IMR-90 (cell line): ENCODE data around the gene TGM2. TPM values are rescaled to one million over a fixed set of nuclear protein-coding genes. Genes with fewer than 3 reads are reported as not detected.

ENCODE experiments used
- ATAC-seq: fragments of 200-7000 bp; cut with Tn5 transposase; 2 replicates; pipeline ENCODE4 v1.9.1; 2020; ENCODE audit warnings: low read depth, mild to moderate bottlenecking, moderate library complexity
- BruUV-seq: library from RNA; stranded (reverse); fragments of 400-500 nt; replicated peaks from 2 replicates; lab custom pipeline; 2021; lab: Mats Ljungman, UMichigan
- CTCF ChIA-PET: fragments of 300-600 bp; formaldehyde crosslinking; extraction: SDS; loops from one replicate; lab custom pipeline; 2021; ENCODE audit warnings: antibody characterized with exemption; lab: Yijun Ruan, JAX
- POLR2A ChIA-PET: fragments of 300-600 bp; sonication (Branson Sonifier 250); formaldehyde crosslinking; loops from one replicate; lab custom pipeline; 2022; ENCODE audit warnings: antibody characterized with exemption; ENCODE audit not compliant: unreplicated experiment; lab: Charles Lee
- DNase-seq: peaks from one replicate; pipeline ENCODE4 v3.0.0; 2013
- H2AFZ ChIP-seq: replicated peaks from 2 replicates; pipeline ENCODE3; 2013; ENCODE audit warnings: low read length, mild to moderate bottlenecking; ENCODE audit not compliant: poor library complexity
- H2AK5ac ChIP-seq: 2 replicates; pipeline ENCODE4 v1.6.1; 2013; ENCODE audit warnings: low read depth, low read length, inconsistent platforms
- H2AK9ac ChIP-seq: replicated peaks from 2 replicates; pipeline ENCODE3; 2013; ENCODE audit warnings: mild to moderate bottlenecking, low read depth, low read length, moderate library complexity; ENCODE audit not compliant: poor library complexity
- H2BK120ac ChIP-seq: 2 replicates; pipeline ENCODE4 v1.6.1; 2013; ENCODE audit warnings: low read depth, low read length, inconsistent platforms
- H2BK15ac ChIP-seq: 3 replicates; pipeline ENCODE4 v1.6.1; 2013; ENCODE audit warnings: low read depth, low read length, inconsistent platforms
- H2BK20ac ChIP-seq: 2 replicates; pipeline ENCODE4 v1.6.1; 2013; ENCODE audit warnings: low read depth, mild to moderate bottlenecking, inconsistent platforms, low read length, moderate library complexity
- H2BK5ac ChIP-seq: 2 replicates; pipeline ENCODE4 v1.6.1; 2013; ENCODE audit warnings: mild to moderate bottlenecking, low read depth, low read length, inconsistent platforms; ENCODE audit not compliant: poor library complexity, severe bottlenecking
- H3K14ac ChIP-seq: replicated peaks from 2 replicates; pipeline ENCODE4 v1.6.1; 2013; ENCODE audit warnings: low read depth, low read length, inconsistent platforms
- H3K18ac ChIP-seq: 2 replicates; pipeline ENCODE4 v1.6.1; 2013; ENCODE audit warnings: low read depth, low read length, control low read depth
- H3K23ac ChIP-seq: 2 replicates; pipeline ENCODE4 v1.6.1; 2013; ENCODE audit warnings: low read depth, low read length, inconsistent platforms
- H3K27ac ChIP-seq: 2 replicates; pipeline ENCODE4 v1.5.1; 2013; ENCODE audit warnings: mild to moderate bottlenecking, control low read depth, low read length; ENCODE audit not compliant: insufficient read depth
- H3K27me3 ChIP-seq: 2 replicates; pipeline ENCODE4 v1.6.1; 2013; ENCODE audit warnings: low read length; ENCODE audit not compliant: control insufficient read depth, insufficient read depth
- H3K36me3 ChIP-seq: 2 replicates; pipeline ENCODE4 v1.6.1; 2013; ENCODE audit warnings: low read length, mixed read lengths; ENCODE audit not compliant: control insufficient read depth, insufficient read depth
- H3K4ac ChIP-seq: 2 replicates; pipeline ENCODE4 v1.6.1; 2013; ENCODE audit warnings: low read depth, low read length, inconsistent platforms
- H3K4me1 ChIP-seq: 2 replicates; pipeline ENCODE4 v1.6.1; 2013; ENCODE audit warnings: low read length, mixed read lengths; ENCODE audit not compliant: control insufficient read depth, insufficient read depth
- H3K4me2 ChIP-seq: 2 replicates; pipeline ENCODE4 v1.6.1; 2013; ENCODE audit warnings: low read depth, mild to moderate bottlenecking, control low read depth, low read length, moderate library complexity
- H3K4me3 ChIP-seq: 2 replicates; pipeline ENCODE4 v1.5.1; 2013; ENCODE audit warnings: low read depth, mild to moderate bottlenecking, control low read depth, low read length, moderate library complexity; ENCODE audit not compliant: insufficient read depth
- H3K56ac ChIP-seq: 2 replicates; pipeline ENCODE4 v1.6.1; 2013; ENCODE audit warnings: low read length, inconsistent platforms; ENCODE audit not compliant: insufficient read depth; ENCODE audit errors: extremely low read depth
- H3K79me1 ChIP-seq, 2 experiments: 2 replicates each; pipeline ENCODE4 v1.6.1; 2013; ENCODE audit warnings: low read length in 2 of 2, inconsistent platforms in 1 of 2, low read depth in 1 of 2
- H3K9ac ChIP-seq: 2 replicates; pipeline ENCODE4 v1.6.1; 2013; ENCODE audit warnings: low read depth, low read length, control low read depth
- H3K9me1 ChIP-seq: 2 replicates; pipeline ENCODE4 v1.6.1; 2013; ENCODE audit warnings: low read length, inconsistent platforms; ENCODE audit not compliant: insufficient read depth
- H3K9me3 ChIP-seq: 2 replicates; pipeline ENCODE4 v1.6.1; 2013; ENCODE audit warnings: low read length; ENCODE audit not compliant: control insufficient read depth, insufficient read depth
- H4K20me1 ChIP-seq: 2 replicates; pipeline ENCODE4 v1.6.1; 2013; ENCODE audit warnings: low read length, inconsistent platforms; ENCODE audit not compliant: insufficient read depth
- H4K5ac ChIP-seq: 2 replicates; pipeline ENCODE4 v1.6.1; 2013; ENCODE audit warnings: mild to moderate bottlenecking, low read depth, low read length, control low read depth
- H4K8ac ChIP-seq, 2 experiments: 2 replicates each; pipeline ENCODE4 v1.6.1; 2013; ENCODE audit warnings: low read depth in 2 of 2, low read length in 2 of 2, control low read depth in 1 of 2, inconsistent platforms in 1 of 2
- H4K91ac ChIP-seq: 2 replicates; pipeline ENCODE4 v1.6.1; 2013; ENCODE audit warnings: low read depth, low read length, inconsistent platforms; ENCODE audit not compliant: insufficient read depth
- FOS ChIP-seq: fragments of 150-350 bp; IDR thresholded peaks from 2 replicates; pipeline ENCODE4 v1.6.1; 2016; ENCODE audit warnings: low read depth, low read length
- MAFK ChIP-seq: IDR thresholded peaks from 2 replicates; pipeline ENCODE4 v1.6.1; 2012; ENCODE audit warnings: low read depth, low read length, improper control_type of control experiment
- NFE2L2 ChIP-seq: fragments of 150-350 bp; IDR thresholded peaks from 2 replicates; pipeline ENCODE4 v1.6.1; 2016; ENCODE audit warnings: low read depth, mild to moderate bottlenecking, low read length
- RCOR1 ChIP-seq: IDR thresholded peaks from 2 replicates; pipeline ENCODE4 v1.6.1; 2012; ENCODE audit warnings: mild to moderate bottlenecking, low read length, improper control_type of control experiment; ENCODE audit not compliant: insufficient replicate concordance
- RFX5 ChIP-seq: IDR thresholded peaks from 2 replicates; pipeline ENCODE4 v1.8.0; 2012; ENCODE audit warnings: low read depth, mild to moderate bottlenecking, low read length, moderate library complexity
- SMC3 ChIP-seq: fragments of 150-350 bp; IDR thresholded peaks from 2 replicates; pipeline ENCODE4 v1.6.1; 2016; ENCODE audit warnings: low read depth, mild to moderate bottlenecking, antibody characterized with exemption, low read length, moderate library complexity
- WGBS, 2 experiments: methylation state at CpG; one replicate each; pipeline versions ENCODE4 v1.1.5 to v1.1.7; 2013; ENCODE audit warnings: missing lambda C conversion rate in 2 of 2; ENCODE audit not compliant: insufficient read length in 1 of 2; ENCODE audit errors: extremely low coverage in 2 of 2; 5-methylcytosine and 5-hydroxymethylcytosine counted together
- dilution Hi-C: fragments of 300-500 bp; cut with HindIII; formaldehyde crosslinking; loops from one replicate; pipeline ENCODE4 v1.14.3; 2018; ENCODE audit warnings: low sequenced_read_pairs; ENCODE audit not compliant: unreplicated experiment
- in situ Hi-C: fragments of 300-500 bp; cut with MboI; formaldehyde crosslinking; loops from 3 replicates; pipeline ENCODE4 v1.14.3; 2019; ENCODE audit warnings: low sequenced_read_pairs, inconsistent platforms, mixed read lengths
- intact Hi-C: fragments of 100-400 bp; cut with micrococcal nuclease; formaldehyde crosslinking; loops from 2 replicates; pipeline ENCODE4 v1.10.0; 2022
- polyA plus RNA-seq, 3 experiments: library from polyadenylated mRNA; depleted of rRNA; stranded (reverse); fragments of >200 nt; gene quantifications; 2 replicates each; pipeline ENCODE4 v1.2.3, GENCODE V29; 2012; ENCODE audit warnings: low replicate concordance in 1 of 3
- total RNA-seq: library from RNA; depleted of rRNA; stranded (reverse); fragments of >200 nt; gene quantifications from 2 replicates; pipeline ENCODE4 v1.2.3, GENCODE V29; 2012

The TGM2 gene
- total and polyA plus RNA-seq, 2 of the 4 experiments (the other 2 are of a cell fraction), result 239 to 268 TPM

DNA sequence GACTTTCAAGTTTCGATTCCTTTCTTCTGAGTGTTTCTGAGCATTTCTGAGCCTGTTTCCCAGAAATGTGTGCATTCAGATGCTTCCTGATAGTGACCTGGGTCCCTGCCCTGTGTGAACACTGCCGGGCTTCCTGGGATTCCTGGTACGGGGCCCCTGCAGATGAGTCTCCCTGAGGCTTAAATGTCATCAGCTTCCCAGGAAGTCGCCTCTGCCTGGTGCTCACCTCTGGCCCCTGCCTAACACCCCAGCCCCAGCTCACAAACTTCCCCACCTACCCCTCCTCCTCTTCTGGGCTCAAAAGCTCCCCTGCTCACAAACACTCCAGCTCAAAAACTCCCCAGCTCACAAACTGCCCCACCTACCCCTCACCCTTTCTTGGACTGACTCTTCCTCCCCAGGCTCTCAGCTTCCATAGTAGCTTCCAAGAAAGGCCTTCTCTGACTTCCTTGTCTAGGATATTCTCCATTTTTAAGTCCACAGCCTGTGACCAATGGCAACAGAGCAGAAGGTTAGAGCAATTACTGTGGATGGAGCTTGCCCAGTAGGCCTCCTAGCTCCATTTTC is 42.0 kb downstream of the TGM2 start:
- Histone ChIP-seq H3K27ac (peak overlapping the region; percentile 88), H3K9me1 (peaks cover 32% of the 10 kb centered on the region), H2BK120ac (peak overlapping the region; percentile 98), H3K79me1 (peaks cover 0 to 8% of the 10 kb centered on the region in 2 experiments; a peak in 1 of 4 replicates), H2BK5ac (peak overlapping the region; percentile 94), H3K4ac (peak overlapping the region; percentile 96), H4K20me1 (no peaks in the 10 kb centered on the region; the same call in 1 of the 2 replicates), H3K9me3 (no peaks in the 10 kb centered on the region), H2AK9ac (peak overlapping the region; percentile 80), H2AK5ac (peak overlapping the region; percentile 97), H3K18ac (peak overlapping the region; percentile 92), H4K5ac (peak overlapping the region; percentile 67), H2BK15ac (peak overlapping the region; percentile 94; the same call in 2 of the 3 replicates), H2AFZ (peak overlapping the region; percentile 90), H3K14ac (peak overlapping the region; percentile 96), H3K56ac (peak overlapping the region; percentile 85), H3K23ac (peak overlapping the region; percentile 72), H3K4me3 (no peak overlapping the region), H4K8ac (peak overlapping the region; percentile 77 to 93), H4K91ac (peak overlapping the region; percentile 93), H3K4me1 (peaks cover 32% of the 10 kb centered on the region), H3K4me2 (peak overlapping the region; percentile 49), H3K27me3 (no peaks in the 10 kb centered on the region), H3K9ac (peak overlapping the region; percentile 43), H3K36me3 (no peaks in the 10 kb centered on the region), H2BK20ac (peak overlapping the region; percentile 99)
- DNase-seq (peak; percentile 78), ATAC-seq (peak; percentile 70)
- intact Hi-C loops, result no loop called here
- CTCF ChIA-PET, result interaction anchor here (1.2 kb wide), 1 partner anchor 49 kb away, joined by 4 read pairs; no protein-coding TSS in a partner anchor
- no TSS peak for BruUV-seq
- dilution Hi-C loops, result no loop called here
- POLR2A ChIA-PET, result no interaction called here
- WGBS, 2 experiments, result 0% methylated on average over 1 of the region's 4 CpGs; no CpG with 5 or more reads in 1 of the 2 experiments
- in situ Hi-C loops, result no loop called here
- TF ChIP-seq SMC3 (no peak), MAFK (no peak), FOS (no peak), NFE2L2 (no peak), RFX5 (no peak), RCOR1 (no peak)
